Common myeloid progenitor, CD34-positive (primary cell): ENCODE results near the gene CST3.

Source experiments
- CTCF ChIA-PET: fragments of 350-600 bp; sonication (Branson Sonifier 250); formaldehyde crosslinking; loops from one replicate; lab custom pipeline; 2021; ENCODE audit warnings: antibody characterized with exemption; lab: Charles Lee
- POLR2A ChIA-PET: fragments of 350-600 bp; sonication (Branson Sonifier 250); formaldehyde crosslinking; loops from one replicate; lab custom pipeline; 2021; ENCODE audit warnings: antibody characterized with exemption; lab: Charles Lee
- DNase-seq, 3 donors: peaks; one replicate each; pipeline versions ENCODE4 v3.0.0 to v3.0.0-alpha.2; 2013
- H3K27ac ChIP-seq, 2 experiments: 1 replicate in 1 of 2; 2 replicates in 1 of 2; pipeline ENCODE4 v1.7.0; 2013; ENCODE audit warnings: inconsistent platforms in 2 of 2, low read length in 2 of 2, mild to moderate bottlenecking in 2 of 2, low read depth in 1 of 2, moderate library complexity in 1 of 2; ENCODE audit not compliant: severe bottlenecking in 2 of 2, insufficient read depth in 1 of 2, poor library complexity in 1 of 2
- H3K27me3 ChIP-seq, 5 experiments: replicated peaks in 2 of 5; 1 replicate in 3 of 5; 2 replicates in 2 of 5; pipeline versions ENCODE4 v1.6.1 to v1.7.0; 2013; ENCODE audit warnings: low read length in 4 of 5, mild to moderate bottlenecking in 2 of 5, moderate library complexity in 2 of 5, inconsistent platforms in 1 of 5; ENCODE audit not compliant: insufficient read depth in 5 of 5, control insufficient read depth in 4 of 5
- H3K36me3 ChIP-seq, 4 experiments: 1 replicate in 2 of 4; 2 replicates in 2 of 4; pipeline versions ENCODE4 v1.6.1 to v1.7.0; 2013; ENCODE audit warnings: low read length in 3 of 4, control low read depth in 1 of 4, mild to moderate bottlenecking in 1 of 4; ENCODE audit not compliant: control insufficient read depth in 4 of 4, insufficient read depth in 4 of 4
- H3K4me1 ChIP-seq, 4 experiments: 1 replicate in 3 of 4; 2 replicates in 1 of 4; pipeline versions ENCODE4 v1.6.1 to v1.7.1; 2013; ENCODE audit warnings: low read length in 3 of 4, mild to moderate bottlenecking in 3 of 4, control low read depth in 1 of 4, inconsistent platforms in 1 of 4, moderate library complexity in 1 of 4; ENCODE audit not compliant: control insufficient read depth in 4 of 4, insufficient read depth in 4 of 4; ENCODE audit errors: control extremely low read depth in 1 of 4
- H3K4me3 ChIP-seq, 7 experiments: 1 replicate in 4 of 7; 2 replicates in 3 of 7; pipeline versions ENCODE4 v1.5.1 to v1.7.0; 2013; ENCODE audit warnings: mild to moderate bottlenecking in 7 of 7, low read length in 6 of 7, moderate library complexity in 6 of 7, inconsistent platforms in 2 of 7, low read depth in 2 of 7, control low read depth in 1 of 7; ENCODE audit not compliant: insufficient read depth in 4 of 7, control insufficient read depth in 1 of 7; ENCODE audit errors: extremely low read depth in 1 of 7
- H3K9me3 ChIP-seq, 5 experiments: 1 replicate in 4 of 5; 2 replicates in 1 of 5; pipeline versions ENCODE4 v1.6.1 to v1.7.1; 2013; ENCODE audit warnings: low read length in 4 of 5, mild to moderate bottlenecking in 2 of 5, inconsistent platforms in 1 of 5, low read depth in 1 of 5, moderate library complexity in 1 of 5; ENCODE audit not compliant: control insufficient read depth in 4 of 5, insufficient read depth in 2 of 5; ENCODE audit errors: control extremely low read depth in 1 of 5
- WGBS: methylation state at CpG from one replicate; pipeline ENCODE4 v1.1.5; 2013; ENCODE audit not compliant: insufficient coverage; 5-methylcytosine and 5-hydroxymethylcytosine counted together

CST3 gene

GRCh38 chr20:23652926-23653325, 15.2 kb upstream of the CST3 start:
- no peak for DNase-seq
- no peak overlapping the region for H3K27ac ChIP-seq
- CTCF ChIA-PET = interaction anchor here (1.3 kb wide), 1 partner anchor 12 kb away, joined by 3 read pairs; no protein-coding TSS in a partner anchor
- H3K36me3 ChIP-seq = no peaks in the 10 kb centered on the region
- H3K9me3 ChIP-seq = no peaks in the 10 kb centered on the region
- peaks cover 0 to 31% (median 23%) of the 10 kb centered on the region in 4 experiments for H3K4me1 ChIP-seq
- H3K4me3 ChIP-seq = no peak overlapping the region
- POLR2A ChIA-PET = no interaction called here
- no peaks in the 10 kb centered on the region for H3K27me3 ChIP-seq
- WGBS = 88% methylated on average over 1 of the region's 2 CpGs

GRCh38 chr20:23652371-23652770, 14.6 kb upstream of the CST3 start:
- DNase-seq = no peak
- no peaks in the 10 kb centered on the region for H3K27me3 ChIP-seq
- H3K4me1 ChIP-seq = peaks cover 0 to 32% (median 23%) of the 10 kb centered on the region in 4 experiments
- H3K36me3 ChIP-seq = no peaks in the 10 kb centered on the region
- POLR2A ChIA-PET = no interaction called here
- no peak overlapping the region for H3K27ac ChIP-seq
- CTCF ChIA-PET = no interaction called here
- H3K9me3 ChIP-seq = no peaks in the 10 kb centered on the region
- H3K4me3 ChIP-seq = no peak overlapping the region

GRCh38 chr20:23651117-23651516, 13.4 kb upstream of the CST3 start:
- WGBS = no CpG with 5 or more reads among the region's 2 CpGs
- H3K4me3 ChIP-seq = no peak overlapping the region
- no peaks in the 10 kb centered on the region for H3K36me3 ChIP-seq
- H3K4me1 ChIP-seq = peaks cover 2 to 40% (median 27%) of the 10 kb centered on the region in 4 experiments
- no peaks in the 10 kb centered on the region for H3K9me3 ChIP-seq
- no peak for DNase-seq
- ChIA-PET POLR2A (no interaction called here), CTCF (no interaction called here)
- no peaks in the 10 kb centered on the region for H3K27me3 ChIP-seq
- H3K27ac ChIP-seq = no peak overlapping the region

- CTCF ChIA-PET = interaction anchor here (1.0 to 1.8 kb wide), 2 partner anchors 12 to 18 kb away, joined by 3 to 5 read pairs; partner anchors contain the start of gene CST3
- Histone ChIP-seq H3K36me3 (no peaks in the 10 kb centered on the region), H3K4me3 (no peak overlapping the region), H3K9me3 (no peaks in the 10 kb centered on the region), H3K27me3 (no peaks in the 10 kb centered on the region), H3K4me1 (peaks cover 4 to 30% (median 21%) of the 10 kb centered on the region in 4 experiments), H3K27ac (no peak overlapping the region)
- 100% methylated on average over 1 of the region's 1 CpG for WGBS
- no peak for DNase-seq
- POLR2A ChIA-PET = no interaction called here
Measured at GRCh38 chr20:23649830-23650417, 12.2 kb upstream of the CST3 start.

- Histone ChIP-seq H3K4me3 (no peak overlapping the region), H3K36me3 (no peaks in the 10 kb centered on the region), H3K4me1 (peaks cover 4 to 24% (median 15%) of the 10 kb centered on the region in 4 experiments), H3K9me3 (no peaks in the 10 kb centered on the region), H3K27me3 (no peaks in the 10 kb centered on the region), H3K27ac (no peak overlapping the region)
- ChIA-PET CTCF (interaction anchor here (1.0 to 1.8 kb wide), 2 partner anchors 11 to 19 kb away, joined by 3 to 5 read pairs; partner anchors contain the start of gene CST3), POLR2A (no interaction called here)
- 100% methylated on average over 2 of the region's 2 CpGs for WGBS
- DNase-seq = no peak
Measured at GRCh38 chr20:23649242-23649641, 11.5 kb upstream of the CST3 start.

GRCh38 chr20:23647346-23647745, 9.6 kb upstream of the CST3 start:
- Histone ChIP-seq H3K27ac (no peak overlapping the region), H3K36me3 (no peaks in the 10 kb centered on the region), H3K4me1 (peaks cover 4 to 26% (median 19%) of the 10 kb centered on the region in 4 experiments), H3K27me3 (no peaks in the 10 kb centered on the region), H3K9me3 (no peaks in the 10 kb centered on the region), H3K4me3 (no peak overlapping the region)
- no CpG with 5 or more reads among the region's 2 CpGs for WGBS
- ChIA-PET POLR2A (no interaction called here), CTCF (interaction anchor here (0.7 kb wide), 1 partner anchor 23 kb away, joined by 3 read pairs; no protein-coding TSS in a partner anchor)
- DNase-seq = no peak

- H3K4me3 ChIP-seq = peak overlapping the region in 1 of 7 experiments; percentile 20
- DNase-seq = peak; percentile 30 to 88 (median 76)
- no peaks in the 10 kb centered on the region for H3K9me3 ChIP-seq
- ChIA-PET POLR2A (no interaction called here), CTCF (no interaction called here)
- peaks cover 4 to 34% (median 19%) of the 10 kb centered on the region in 4 experiments for H3K4me1 ChIP-seq
- H3K36me3 ChIP-seq = no peaks in the 10 kb centered on the region
- H3K27me3 ChIP-seq = no peaks in the 10 kb centered on the region
- 7% methylated on average over 2 of the region's 4 CpGs for WGBS
- H3K27ac ChIP-seq = no peak overlapping the region
Measured at GRCh38 chr20:23646106-23646873, 8.5 kb upstream of the CST3 start.
